Endothelial cell (in vitro differentiated cells): ENCODE data around the gene DNAH11. TPM values are rescaled to one million over a fixed set of nuclear protein-coding genes. Genes with fewer than 3 reads are reported as not detected.
"Not testable (repeated sequence)": the region's sequence is repeated elsewhere in the genome, so short reads cannot be mapped to it uniquely, and the experiment has no call there.

Experiments
- DNase-seq: peaks from one replicate; pipeline ENCODE4 v3.0.0; 2021; ENCODE audit warnings: low spot score
- H3K27ac Mint-ChIP-seq: one replicate; pipeline ENCODE4 v1.8.0; 2021; ENCODE audit warnings: mixed read lengths, inconsistent platforms; ENCODE audit not compliant: unreplicated experiment
- H3K27me3 Mint-ChIP-seq: one replicate; pipeline ENCODE4 v1.8.0; 2021; ENCODE audit warnings: mild to moderate bottlenecking, moderate library complexity, mixed read lengths, inconsistent platforms; ENCODE audit not compliant: unreplicated experiment
- H3K36me3 Mint-ChIP-seq: one replicate; pipeline ENCODE4 v1.8.0; 2021; ENCODE audit warnings: mild to moderate bottlenecking, low read depth, mixed read lengths, inconsistent platforms; ENCODE audit not compliant: unreplicated experiment
- H3K4me1 Mint-ChIP-seq: one replicate; pipeline ENCODE4 v1.8.0; 2021; ENCODE audit warnings: mild to moderate bottlenecking, mixed read lengths, inconsistent platforms; ENCODE audit not compliant: unreplicated experiment
- H3K4me3 Mint-ChIP-seq: one replicate; pipeline ENCODE4 v1.8.0; 2021; ENCODE audit warnings: mild to moderate bottlenecking, mixed read lengths, inconsistent platforms; ENCODE audit not compliant: unreplicated experiment
- H3K9me3 Mint-ChIP-seq: one replicate; pipeline ENCODE4 v1.8.0; 2021; ENCODE audit warnings: mixed read lengths, inconsistent platforms; ENCODE audit not compliant: unreplicated experiment
- total RNA-seq: library from RNA; stranded (reverse); fragmentation: NEBNext Ultra II Directional; extraction: Animal tissue kit (Norgen Biotek cat#: 25700); gene quantifications from one replicate; pipeline ENCODE4 v1.2.1, GENCODE V29; 2021; ENCODE audit not compliant: unreplicated experiment
- TF ChIP-seq, protein P1 (sequence below): fragments of 200-600 bp; sonication (generic); IDR thresholded peaks from one replicate; pipeline ENCODE4 v1.5.0; 2021; ENCODE audit warnings: antibody characterized with exemption; ENCODE audit not compliant: unreplicated experiment

The DNAH11 gene
- total RNA-seq, 1 donor from 2014 or later, result 0.18 TPM

DNA sequence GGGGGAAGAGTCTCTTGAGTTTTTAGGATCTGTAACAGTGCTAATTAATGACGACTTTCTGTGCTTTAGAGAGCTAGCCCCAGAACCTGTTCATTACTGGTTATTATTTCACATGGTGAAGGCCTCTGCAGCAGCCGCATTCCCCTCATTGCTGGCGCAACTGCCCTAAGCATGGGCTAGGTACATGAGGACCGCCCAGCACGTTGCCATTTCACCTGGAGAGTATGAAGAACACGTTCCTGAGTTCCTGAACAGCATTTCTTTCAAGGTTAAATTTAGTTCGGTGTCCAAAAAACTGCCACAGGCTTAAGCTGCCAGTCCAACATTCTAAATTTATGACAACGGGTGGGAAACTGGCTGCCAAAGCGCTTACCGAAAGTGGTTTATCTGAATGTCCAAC is 177.0 kb downstream of the DNAH11 start:
- Mint-ChIP-seq H3K36me3 (no peaks in the 10 kb centered on the region), H3K27me3 (no peaks in the 10 kb centered on the region), H3K4me1 (no peaks in the 10 kb centered on the region), H3K9me3 (no peaks in the 10 kb centered on the region), H3K27ac (no peak overlapping the region), H3K4me3 (no peak overlapping the region)
- DNase-seq, result no peak
- TF ChIP-seq, protein P1, sequence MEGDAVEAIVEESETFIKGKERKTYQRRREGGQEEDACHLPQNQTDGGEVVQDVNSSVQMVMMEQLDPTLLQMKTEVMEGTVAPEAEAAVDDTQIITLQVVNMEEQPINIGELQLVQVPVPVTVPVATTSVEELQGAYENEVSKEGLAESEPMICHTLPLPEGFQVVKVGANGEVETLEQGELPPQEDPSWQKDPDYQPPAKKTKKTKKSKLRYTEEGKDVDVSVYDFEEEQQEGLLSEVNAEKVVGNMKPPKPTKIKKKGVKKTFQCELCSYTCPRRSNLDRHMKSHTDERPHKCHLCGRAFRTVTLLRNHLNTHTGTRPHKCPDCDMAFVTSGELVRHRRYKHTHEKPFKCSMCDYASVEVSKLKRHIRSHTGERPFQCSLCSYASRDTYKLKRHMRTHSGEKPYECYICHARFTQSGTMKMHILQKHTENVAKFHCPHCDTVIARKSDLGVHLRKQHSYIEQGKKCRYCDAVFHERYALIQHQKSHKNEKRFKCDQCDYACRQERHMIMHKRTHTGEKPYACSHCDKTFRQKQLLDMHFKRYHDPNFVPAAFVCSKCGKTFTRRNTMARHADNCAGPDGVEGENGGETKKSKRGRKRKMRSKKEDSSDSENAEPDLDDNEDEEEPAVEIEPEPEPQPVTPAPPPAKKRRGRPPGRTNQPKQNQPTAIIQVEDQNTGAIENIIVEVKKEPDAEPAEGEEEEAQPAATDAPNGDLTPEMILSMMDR, result no peak

DNA sequence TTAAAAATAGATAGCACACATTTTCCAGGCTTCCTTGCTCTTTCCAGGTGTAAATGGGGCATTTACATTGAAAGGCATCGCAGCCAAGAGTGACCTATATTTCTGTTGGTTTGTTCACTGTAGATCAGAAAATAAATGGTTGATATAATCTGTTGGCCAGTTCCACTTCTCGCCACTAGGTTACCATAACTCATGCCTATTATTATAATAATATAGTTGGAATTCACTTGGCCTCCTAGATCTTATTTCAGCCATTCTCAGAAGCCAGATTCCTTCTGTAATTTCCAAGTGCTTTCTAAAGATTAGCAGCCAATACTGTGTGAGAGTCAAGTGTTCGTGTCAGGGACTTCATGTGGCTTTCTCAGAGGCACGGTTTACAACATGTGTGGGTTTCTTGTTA is 179.5 kb downstream of the DNAH11 start:
- H3K36me3 Mint-ChIP-seq, result no peaks in the 10 kb centered on the region
- H3K4me1 Mint-ChIP-seq, result no peaks in the 10 kb centered on the region
- no peaks in the 10 kb centered on the region for H3K9me3 Mint-ChIP-seq
- no peak for DNase-seq
- no peak overlapping the region for H3K27ac Mint-ChIP-seq
- no peaks in the 10 kb centered on the region for H3K27me3 Mint-ChIP-seq
- H3K4me3 Mint-ChIP-seq, result no peak overlapping the region
- TF ChIP-seq, protein P1, result peak; percentile 75

DNA sequence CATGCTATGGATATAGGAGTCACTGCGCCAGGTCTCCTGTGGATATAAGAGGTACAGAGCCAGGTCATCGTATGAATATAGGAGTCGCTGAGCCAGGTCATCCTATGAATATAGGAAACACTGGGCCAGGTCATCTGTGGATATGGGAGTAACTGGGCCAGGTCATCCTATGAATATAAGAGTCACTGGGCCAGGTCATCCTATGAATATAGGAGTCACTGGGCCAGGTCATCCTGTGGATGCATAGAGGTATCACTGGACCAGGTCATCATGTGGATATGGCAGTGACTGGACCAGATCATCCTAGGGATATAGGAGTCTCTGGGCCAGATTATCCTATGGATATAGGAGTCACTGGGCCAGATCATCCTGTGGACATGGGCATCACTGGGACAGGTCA is 181.7 kb downstream of the DNAH11 start:
- H3K4me3 Mint-ChIP-seq, result no peak overlapping the region
- H3K4me1 Mint-ChIP-seq, result no peaks in the 10 kb centered on the region
- H3K36me3 Mint-ChIP-seq, result no peaks in the 10 kb centered on the region
- no peaks in the 10 kb centered on the region for H3K9me3 Mint-ChIP-seq
- H3K27me3 Mint-ChIP-seq, result no peaks in the 10 kb centered on the region
- TF ChIP-seq, protein P1, result no peak
- no peak overlapping the region for H3K27ac Mint-ChIP-seq
- no peak for DNase-seq

DNA sequence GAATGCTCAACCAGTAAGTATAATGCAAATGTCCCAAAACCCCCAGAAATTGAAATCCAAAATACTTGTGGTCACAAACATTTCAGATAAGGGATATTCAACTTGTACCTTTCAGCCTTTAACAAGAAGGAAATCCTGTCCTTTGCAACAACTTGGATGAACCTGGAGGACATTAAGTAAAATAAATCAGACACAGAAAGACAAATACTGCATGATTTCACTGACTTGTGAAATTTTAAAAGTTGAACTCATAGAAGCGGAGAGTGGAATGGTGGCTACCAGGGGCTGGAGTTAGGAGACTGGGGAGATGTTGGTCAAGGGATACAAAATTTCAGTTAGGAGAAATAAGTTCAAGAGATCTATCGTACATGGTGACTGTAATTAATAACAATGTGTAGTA is 187.6 kb downstream of the DNAH11 start:
- Mint-ChIP-seq H3K27me3 (no peaks in the 10 kb centered on the region), H3K9me3 (no peaks in the 10 kb centered on the region), H3K36me3 (no peaks in the 10 kb centered on the region), H3K27ac (no peak overlapping the region), H3K4me1 (no peaks in the 10 kb centered on the region), H3K4me3 (no peak overlapping the region)
- TF ChIP-seq, protein P1, result no peak
- DNase-seq, result no peak

DNA sequence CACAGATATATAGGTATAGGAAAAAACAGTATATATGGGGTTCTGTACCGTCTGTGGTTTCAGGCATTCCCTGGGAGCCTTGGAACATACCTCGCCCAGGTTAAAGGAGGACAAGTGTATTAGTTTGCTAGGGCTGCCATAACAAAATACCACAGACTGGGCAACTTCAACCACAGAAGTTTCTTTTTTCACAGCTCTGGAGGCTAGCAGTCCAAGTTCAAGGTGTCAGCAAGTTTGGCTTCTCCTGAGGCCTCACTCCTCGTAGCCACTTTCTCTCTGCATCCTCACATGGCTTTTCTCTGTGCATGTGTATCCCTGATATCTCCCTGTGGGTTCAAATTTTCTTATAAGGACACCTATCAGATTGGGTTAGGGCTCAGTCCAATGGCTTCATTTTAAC is 189.1 kb downstream of the DNAH11 start:
- DNase-seq, result no peak
- Mint-ChIP-seq H3K27ac (no peak overlapping the region), H3K36me3 (no peaks in the 10 kb centered on the region), H3K27me3 (no peaks in the 10 kb centered on the region), H3K9me3 (no peaks in the 10 kb centered on the region), H3K4me3 (no peak overlapping the region), H3K4me1 (no peaks in the 10 kb centered on the region)
- TF ChIP-seq, protein P1, result no peak

DNA sequence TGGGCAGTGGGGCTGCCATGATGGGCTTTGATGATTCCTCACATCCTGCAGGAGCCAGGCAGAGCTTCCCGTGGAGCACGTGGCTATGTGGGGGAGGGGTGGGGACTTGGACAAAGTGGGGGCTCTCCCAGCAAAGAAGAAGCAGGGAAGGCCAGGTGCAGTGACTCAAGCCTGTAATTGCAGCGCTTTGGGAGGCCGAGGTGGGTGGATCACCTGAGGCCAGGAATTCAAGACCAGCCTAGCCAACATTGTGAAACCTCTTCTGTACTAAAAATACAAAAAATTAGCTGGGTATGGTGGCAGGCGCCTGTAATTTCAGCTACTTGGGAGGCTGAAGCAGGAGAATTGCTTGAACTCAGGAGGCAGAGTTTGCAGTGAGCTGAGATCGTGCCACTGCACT is 190.1 kb downstream of the DNAH11 start:
- not testable (repeated sequence) for H3K27ac Mint-ChIP-seq, H3K4me3 Mint-ChIP-seq, H3K4me1 Mint-ChIP-seq, DNase-seq, H3K36me3 Mint-ChIP-seq, H3K27me3 Mint-ChIP-seq, H3K9me3 Mint-ChIP-seq
